DND-41 (cell line): ENCODE measurements around the gene IFT52.
A peak's percentile ranks its signal among the peaks of the same experiment; 100 is the strongest.
"Not testable (repeated sequence)": the region's sequence is repeated elsewhere in the genome, so short reads cannot be mapped to it uniquely, and the experiment has no call there.

ENCODE experiments used
- ATAC-seq: fragments of 200-7000 bp; cut with Tn5 transposase; 3 replicates; pipeline ENCODE4 v1.9.1; 2021; ENCODE audit warnings: low read depth; ENCODE audit not compliant: insufficient read depth
- DNase-seq: peaks from one replicate; pipeline ENCODE4 v3.0.0-alpha.2; 2020
- H2AFZ ChIP-seq: 2 replicates; pipeline ENCODE4 v1.6.0; 2012; ENCODE audit warnings: low read depth, low read length
- H3K27ac ChIP-seq: 2 replicates; pipeline ENCODE4 v1.5.1; 2012; ENCODE audit warnings: low read length, inconsistent platforms
- H3K27me3 ChIP-seq: fragments of 200-600 bp; sonication (generic); 2 replicates; pipeline ENCODE4 v1.6.0; 2012; ENCODE audit warnings: low read length, mild to moderate bottlenecking, inconsistent platforms; ENCODE audit not compliant: insufficient read depth, poor library complexity
- H3K36me3 ChIP-seq: 2 replicates; pipeline ENCODE4 v1.5.1; 2012; ENCODE audit warnings: low read length, inconsistent platforms; ENCODE audit not compliant: insufficient read depth
- H3K4me1 ChIP-seq: 2 replicates; pipeline ENCODE4 v1.5.1; 2012; ENCODE audit warnings: mild to moderate bottlenecking, low read length; ENCODE audit not compliant: insufficient read depth
- H3K4me2 ChIP-seq: 2 replicates; pipeline ENCODE4 v1.6.0; 2012; ENCODE audit warnings: mild to moderate bottlenecking, moderate library complexity, low read length, inconsistent platforms; ENCODE audit not compliant: insufficient read depth
- H3K4me3 ChIP-seq, 2 experiments: fragments of 200-600 bp in 1 of 2; shearing (Covaris generic) in 1 of 2; 2 replicates each; pipeline ENCODE4 v1.5.1; 2012 to 2016; ENCODE audit warnings: inconsistent platforms in 2 of 2, low read length in 2 of 2, mild to moderate bottlenecking in 2 of 2, low read depth in 1 of 2, moderate library complexity in 1 of 2
- H3K79me2 ChIP-seq: 2 replicates; pipeline ENCODE4 v1.6.0; 2012; ENCODE audit warnings: low read length, inconsistent platforms; ENCODE audit not compliant: insufficient read depth
- H3K9ac ChIP-seq: 2 replicates; pipeline ENCODE4 v1.6.0; 2012; ENCODE audit warnings: low read depth, mild to moderate bottlenecking, inconsistent platforms, low read length, moderate library complexity
- H3K9me3 ChIP-seq: 2 replicates; pipeline ENCODE4 v1.5.1; 2012; ENCODE audit warnings: low read length, moderate library complexity, mild to moderate bottlenecking, inconsistent platforms; ENCODE audit not compliant: insufficient read depth, severe bottlenecking
- H4K20me1 ChIP-seq: 2 replicates; pipeline ENCODE4 v1.6.0; 2012; ENCODE audit warnings: low read length; ENCODE audit not compliant: insufficient read depth
- CTCF ChIP-seq: IDR thresholded peaks from 2 replicates; pipeline ENCODE4 v1.5.1; 2012; ENCODE audit warnings: borderline replicate concordance, low read length, moderate library complexity, mild to moderate bottlenecking; ENCODE audit not compliant: poor library complexity, severe bottlenecking; ENCODE audit errors: extremely low read depth
- EZH2 ChIP-seq: IDR thresholded peaks from 3 replicates; pipeline ENCODE4 v1.6.1; 2012; ENCODE audit warnings: borderline replicate concordance, low read depth, mild to moderate bottlenecking, moderate library complexity, low read length, inconsistent platforms; ENCODE audit not compliant: severe bottlenecking

Gene IFT52

DNA sequence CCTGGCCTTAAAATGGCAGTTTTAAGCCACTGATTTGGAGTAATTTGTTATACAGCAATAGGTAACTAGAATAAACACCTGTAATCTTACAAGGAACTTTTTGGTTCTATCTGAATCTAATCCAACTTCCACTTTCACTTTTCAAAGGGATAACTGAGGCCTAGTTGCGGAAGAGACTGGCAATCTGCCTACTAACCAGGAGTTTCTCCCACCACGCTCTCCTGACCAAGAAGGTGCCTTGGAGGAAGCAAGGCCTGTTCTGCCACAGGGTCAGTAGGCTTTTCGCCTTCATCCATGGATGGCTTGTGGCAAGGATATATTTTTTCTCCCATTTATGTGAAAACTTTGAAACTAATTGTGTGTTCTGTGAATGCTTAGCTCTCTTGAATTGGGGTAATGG is 63.2 kb downstream of the IFT52 start:
- ATAC-seq (no peak), DNase-seq (no peak)
- Histone ChIP-seq H3K4me1 (peaks cover 20% of the 10 kb centered on the region), H3K4me2 (no peak overlapping the region), H3K9me3 (no peaks in the 10 kb centered on the region), H3K4me3 (no peak overlapping the region), H3K79me2 (no peaks in the 10 kb centered on the region), H4K20me1 (no peaks in the 10 kb centered on the region), H3K27me3 (no peaks in the 10 kb centered on the region), H3K9ac (no peak overlapping the region), H3K36me3 (no peaks in the 10 kb centered on the region), H3K27ac (no peak overlapping the region), H2AFZ (0 out of 2 replicates have a peak overlapping the region, but pooled peaks have one; percentile 14)
- TF ChIP-seq CTCF (no peak), EZH2 (no peak)

GRCh38 chr20:43655176-43655575 is 64.4 kb downstream of the IFT52 start:
- not testable (repeated sequence) for H2AFZ ChIP-seq, ATAC-seq, H3K79me2 ChIP-seq

DNA sequence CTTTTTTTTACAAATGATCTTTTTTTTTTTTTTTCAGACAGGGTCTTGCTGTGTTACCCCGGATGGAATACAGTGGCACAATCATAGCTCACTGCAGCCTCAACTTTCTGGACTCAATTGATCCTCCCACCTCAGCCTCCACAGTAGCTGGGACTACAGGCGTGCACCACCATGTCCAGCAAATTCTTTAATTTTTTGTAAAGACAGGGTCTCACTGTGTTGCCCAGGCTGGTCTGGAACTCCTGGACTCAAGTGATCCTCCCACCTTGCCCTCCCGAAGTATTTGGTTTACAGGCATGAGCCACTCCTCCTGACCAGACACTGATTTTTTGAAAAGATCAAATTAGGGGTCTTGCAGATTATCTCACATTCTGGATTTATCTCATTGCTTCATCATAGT is 65.2 kb downstream of the IFT52 start:
- no peak overlapping the region for H2AFZ ChIP-seq

More at GRCh38 chr20:43655176-43655575, 64.4 kb downstream of the IFT52 start:
- not testable (repeated sequence) for DNase-seq, H4K20me1 ChIP-seq, H3K36me3 ChIP-seq, H3K4me2 ChIP-seq, H3K9ac ChIP-seq, H3K4me3 ChIP-seq, H3K27ac ChIP-seq, H3K27me3 ChIP-seq, H3K9me3 ChIP-seq
- H3K4me1 ChIP-seq = peaks cover 20% of the 10 kb centered on the region

More for the DNA sequence above, 65.2 kb downstream of the IFT52 start:
- H3K4me1 ChIP-seq = peaks cover 20% of the 10 kb centered on the region
- no peaks in the 10 kb centered on the region for H3K36me3 ChIP-seq
- DNase-seq (no peak), ATAC-seq (no peak)
- no peaks in the 10 kb centered on the region for H3K27me3 ChIP-seq
- TF ChIP-seq EZH2 = no peak
- TF ChIP-seq CTCF = no peak
- no peak overlapping the region for H3K4me3 ChIP-seq
- H3K9ac ChIP-seq = no peak overlapping the region
- H3K9me3 ChIP-seq = no peaks in the 10 kb centered on the region
- H3K79me2 ChIP-seq = no peaks in the 10 kb centered on the region
- no peaks in the 10 kb centered on the region for H4K20me1 ChIP-seq
- no peak overlapping the region for H3K4me2 ChIP-seq
- H3K27ac ChIP-seq = no peak overlapping the region
